HG02840 (cell line): Measurements from ENCODE around the gene UBE2L3.
"Not testable (repeated sequence)": the region's sequence is repeated elsewhere in the genome, so short reads cannot be mapped to it uniquely, and the experiment has no call there.

Experiments
- ATAC-seq: cut with Tn5 transposase; IDR thresholded peaks from one replicate; pipeline ENCODE4 v1.9.1; 2021; ENCODE audit warnings: mild to moderate bottlenecking, moderate library complexity, moderate number of reproducible peaks; ENCODE audit not compliant: unreplicated experiment, low FRiP score

The UBE2L3 gene

GRCh38 chr22:21641789-21642583, 74.5 kb downstream of the UBE2L3 start, which contains the start of gene SDF2L1:
SDF2L1 (plus strand) TSS chr22:21642302; CDS start chr22:21642337, 35 bp downstream.
- ATAC-seq, result peak; percentile 93

- no peak for ATAC-seq
These were observed 75.3 kb downstream of the UBE2L3 start for GRCh38 chr22:21642584-21643448.

GRCh38 chr22:21643533-21644357, 76.2 kb downstream of the UBE2L3 start:
- ATAC-seq, result no peak

GRCh38 chr22:21645513-21645912, 78.0 kb downstream of the UBE2L3 start:
- not testable (repeated sequence) for ATAC-seq

- ATAC-seq, result no peak
These were observed 79.4 kb downstream of the UBE2L3 start for GRCh38 chr22:21646608-21647590.

- no peak for ATAC-seq
These were observed 82.8 kb downstream of the UBE2L3 start for GRCh38 chr22:21650280-21650679.

- peak; percentile 4 for ATAC-seq
These were observed 83.5 kb downstream of the UBE2L3 start for GRCh38 chr22:21650823-21651520.

GRCh38 chr22:21651521-21652009, 84.1 kb downstream of the UBE2L3 start:
- ATAC-seq, result peak; percentile 20

- ATAC-seq, result peak; percentile 79
These were observed 84.6 kb downstream of the UBE2L3 start for GRCh38 chr22:21652010-21652546.

GRCh38 chr22:21652547-21653545, 85.3 kb downstream of the UBE2L3 start:
- no peak for ATAC-seq

- no peak for ATAC-seq
These were observed 89.5 kb downstream of the UBE2L3 start for GRCh38 chr22:21657020-21657359.

GRCh38 chr22:21657360-21658032, 90.0 kb downstream of the UBE2L3 start:
- ATAC-seq, result peak; percentile 67

GRCh38 chr22:21659864-21660525, 92.5 kb downstream of the UBE2L3 start:
- ATAC-seq, result no peak

GRCh38 chr22:21660904-21661303, 93.4 kb downstream of the UBE2L3 start:
- no peak for ATAC-seq

GRCh38 chr22:21661991-21662390, 94.5 kb downstream of the UBE2L3 start:
- ATAC-seq, result no peak

GRCh38 chr22:21663738-21664137, 96.2 kb downstream of the UBE2L3 start:
- no peak for ATAC-seq
